Adrenal gland (tissue), 12 donors: Measurements from ENCODE around the gene INSYN2A. TPM values are rescaled to one million over a fixed set of nuclear protein-coding genes. Genes with fewer than 3 reads are reported as not detected.

ENCODE experiments used
- DNase-seq, 7 donors: peaks; one replicate each; pipeline ENCODE4 v3.0.0-alpha.2; 2019 to 2020
- H3K27ac ChIP-seq, 5 donors: fragments of 200-600 bp; sonication (generic) in 4 of 5; 1 replicate in 3 of 5; 2 replicates in 2 of 5; pipeline versions ENCODE4 v1.5.1 to v1.8.0; 2016 to 2020; ENCODE audit warnings: mild to moderate bottlenecking in 1 of 5
- H3K27me3 ChIP-seq: fragments of 200-600 bp; 2 replicates; pipeline ENCODE4 v1.8.0; 2021
- H3K36me3 ChIP-seq, 2 donors: fragments of 200-600 bp; replicated peaks in 1 of 2; 1 replicate in 1 of 2; 2 replicates in 1 of 2; pipeline versions ENCODE4 v1.5.1 to v1.8.0; 2018 to 2022
- H3K4me1 ChIP-seq, 2 donors: fragments of 200-600 bp; replicated peaks in 1 of 2; 1 replicate in 1 of 2; 2 replicates in 1 of 2; pipeline versions ENCODE4 v1.5.1 to v1.8.0; 2018 to 2021
- H3K4me3 ChIP-seq, 4 donors: fragments of 200-600 bp; sonication (generic) in 3 of 4; one replicate each; pipeline ENCODE4 v1.5.1; 2016 to 2018
- H3K9me3 ChIP-seq, 3 donors: fragments of 200-600 bp; sonication (generic) in 1 of 3; replicated peaks in 1 of 3; 1 replicate in 2 of 3; 2 replicates in 1 of 3; pipeline versions ENCODE4 v1.5.1 to v1.8.0; 2016 to 2021
- CTCF ChIP-seq, 6 experiments: fragments of 450-650 bp in 4 of 6; fragments of 200-600 bp in 2 of 6; sonication (generic) in 1 of 6; IDR thresholded peaks; 1 replicate in 5 of 6; 2 replicates in 1 of 6; pipeline versions ENCODE4 v1.5.1 to v1.8.0; 2016 to 2021; ENCODE audit warnings: antibody characterized with exemption in 6 of 6, mild to moderate bottlenecking in 2 of 6, moderate library complexity in 1 of 6
- POLR2A ChIP-seq, 2 donors: fragments of 450-650 bp; IDR thresholded peaks; one replicate each; pipeline ENCODE4 v1.6.1; 2017; ENCODE audit warnings: antibody characterized with exemption in 2 of 2, mild to moderate bottlenecking in 2 of 2, moderate library complexity in 1 of 2
- WGBS, 4 donors: extraction: QIAGEN DNeasy Blood & Tissue Kit in 2 of 4; methylation state at CpG; one replicate each; pipeline versions ENCODE4 v1.1.5 to v1.1.7; 2013 to 2017; 5-methylcytosine and 5-hydroxymethylcytosine counted together
- intact Hi-C, 2 donors: fragments of 100-400 bp; cut with DNase I; formaldehyde crosslinking; loops; one replicate each; pipeline versions ENCODE4 v1.14.1 to v1.15.0; 2022 to 2023
- polyA plus RNA-seq, 3 donors: library from polyadenylated mRNA; stranded (reverse); fragments of 200-250 nt in 2 of 3; fragments of 350-450 nt in 1 of 3; fragmentation: Illumina TruSeq in 1 of 3; extraction: RNeasy Lipid Tissue Mini Kit (QIAGEN cat#74804) in 1 of 3; gene quantifications; one replicate each; pipeline ENCODE4 v1.2.3, GENCODE V29; 2013 to 2014
- total RNA-seq, 9 donors: library from RNA; depleted of rRNA in 4 of 9; stranded (reverse); fragments of >200 nt in 4 of 9; fragments of 120-200 nt in 1 of 9; fragmentation: NEBNext Ultra II Directional in 1 of 9; extraction: Animal tissue kit (Norgen Biotek cat#: 25700) in 1 of 9; gene quantifications; one replicate each; pipeline versions ENCODE4 v1.1.0 to v1.2.4, GENCODE V29; 2013 to 2023
- donor health status: healthy with polysubstance abuse.
- donor health status: Bipolar disorder and iron deficiency.
- donor health status: DM: yes; HTN: yes; CAD: no.
- donor health status: DM: no; HTN: no; CAD: no.
- donor health status: DM: no; HTN: no; CAD: no.
- donor health status: DM: yes; HTN: yes; CAD: no.

The INSYN2A gene
- total and polyA plus RNA-seq, 12 donors: 0.07 to 0.08 TPM; not detected in 10

DNA sequence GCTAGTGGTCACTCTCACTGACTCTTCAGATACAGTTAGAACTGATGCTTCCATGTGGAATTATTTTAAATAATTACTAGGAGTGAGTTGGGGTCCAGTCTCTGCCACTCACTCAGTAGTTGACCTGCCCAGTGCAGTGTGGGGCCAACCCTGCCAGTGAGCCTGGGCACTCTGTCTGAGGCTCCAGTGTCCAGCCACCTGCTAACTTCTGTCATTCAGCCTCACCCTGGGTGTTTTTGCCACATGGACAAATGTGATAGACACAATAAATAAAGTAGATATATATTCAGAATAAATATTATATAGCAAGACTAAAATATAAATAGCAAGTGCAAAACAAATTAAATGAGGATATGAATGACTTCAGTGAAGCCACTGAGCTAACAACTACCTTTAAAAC is 7.2 kb downstream of the INSYN2A start:
- no peaks in the 10 kb centered on the region for H3K9me3 ChIP-seq
- no peaks in the 10 kb centered on the region for H3K4me1 ChIP-seq
- TF ChIP-seq POLR2A (IDR thresholded peaks at IDR 0.05): no peak
- TF ChIP-seq CTCF (IDR thresholded peaks at IDR 0.05): no peak
- peaks cover 6% of the 10 kb centered on the region for H3K27me3 ChIP-seq
- intact Hi-C loops: no loop called here
- DNase-seq: no peak
- no peak overlapping the region for H3K4me3 ChIP-seq
- H3K36me3 ChIP-seq: no peaks in the 10 kb centered on the region
- no peak overlapping the region for H3K27ac ChIP-seq

DNA sequence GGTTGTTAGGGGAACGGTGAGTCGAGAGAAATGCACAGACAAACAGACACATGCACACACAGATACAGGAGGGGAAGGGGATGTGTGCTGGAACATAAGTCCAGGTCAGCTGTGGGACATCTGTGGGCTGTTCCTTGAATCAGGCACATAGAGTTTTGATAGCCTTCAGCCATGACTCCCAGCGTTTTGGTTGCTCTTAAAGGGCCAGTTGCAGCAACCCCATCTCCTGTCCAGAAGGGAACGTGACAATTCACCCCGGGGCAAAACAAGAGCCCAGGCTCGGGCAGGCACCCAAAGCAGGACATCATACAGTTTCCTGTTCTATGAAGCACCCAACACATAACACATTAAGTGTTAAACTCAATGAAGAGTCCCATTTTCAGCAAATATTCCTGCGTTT is 9.6 kb downstream of the INSYN2A start:
- no peak for TF ChIP-seq POLR2A (IDR thresholded peaks at IDR 0.05)
- TF ChIP-seq CTCF (IDR thresholded peaks at IDR 0.05): no peak
- intact Hi-C loops: no loop called here
- WGBS, 4 donors: 74 to 80% (median 76%) methylated on average over 7 of the region's 7 CpGs

DNA sequence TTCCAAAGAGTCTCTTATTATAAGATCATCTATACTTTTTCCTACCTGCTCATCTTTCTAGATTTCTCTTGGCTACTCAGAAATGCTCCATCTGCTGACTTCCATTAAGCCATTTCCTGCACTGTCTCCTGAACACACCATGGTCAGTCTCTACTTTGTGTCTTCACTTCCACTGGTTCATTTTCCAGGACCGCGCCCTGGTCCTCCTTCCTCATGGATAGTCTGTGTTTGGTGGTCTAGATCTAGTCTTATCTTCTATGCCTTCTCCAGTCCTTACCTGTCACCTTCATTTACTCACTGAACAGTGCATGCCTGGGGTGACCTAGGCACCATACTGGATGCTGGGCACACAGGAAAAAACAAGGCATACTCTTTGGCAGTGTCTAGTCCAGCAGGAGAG is 11.8 kb downstream of the INSYN2A start:
- intact Hi-C loops: no loop called here
- Histone ChIP-seq H3K9me3 (no peaks in the 10 kb centered on the region), H3K36me3 (no peaks in the 10 kb centered on the region), H3K27me3 (no peaks in the 10 kb centered on the region), H3K4me3 (no peak overlapping the region), H3K4me1 (no peaks in the 10 kb centered on the region), H3K27ac (no peak overlapping the region)
- WGBS, 4 donors: 97 to 100% (median 98%) methylated on average over 2 of the region's 2 CpGs
- TF ChIP-seq POLR2A (IDR thresholded peaks at IDR 0.05): no peak
- no peak for TF ChIP-seq CTCF (IDR thresholded peaks at IDR 0.05)
- DNase-seq: no peak

More for the DNA sequence above, 9.6 kb downstream of the INSYN2A start:
- H3K27me3 ChIP-seq: no peaks in the 10 kb centered on the region
- H3K36me3 ChIP-seq: no peaks in the 10 kb centered on the region
- DNase-seq: no peak
- H3K9me3 ChIP-seq: no peaks in the 10 kb centered on the region
- H3K4me3 ChIP-seq: no peak overlapping the region
- no peaks in the 10 kb centered on the region for H3K4me1 ChIP-seq
- no peak overlapping the region for H3K27ac ChIP-seq

DNA sequence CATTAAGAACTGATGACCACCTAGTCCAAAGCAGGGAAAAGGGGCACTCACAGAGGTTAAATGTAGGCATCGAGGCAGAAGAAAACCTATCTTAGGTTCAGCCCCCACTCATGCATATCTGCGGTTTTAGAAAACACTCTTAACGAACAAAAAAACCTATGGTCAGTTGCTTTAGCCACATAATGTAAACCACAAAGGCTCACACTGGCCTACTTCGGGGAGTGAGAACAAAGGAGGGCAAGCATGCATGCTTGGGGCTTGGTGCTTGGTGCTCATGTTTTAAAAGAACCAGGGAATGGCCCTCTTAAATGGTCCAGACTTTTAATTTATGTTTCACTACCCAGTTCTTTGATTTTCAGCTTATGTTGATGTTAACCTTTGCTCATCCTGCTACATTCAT is 14.2 kb downstream of the INSYN2A start:
- no peak for DNase-seq
- intact Hi-C loops: no loop called here
- Histone ChIP-seq H3K27ac (no peak overlapping the region), H3K36me3 (no peaks in the 10 kb centered on the region), H3K27me3 (no peaks in the 10 kb centered on the region), H3K4me3 (no peak overlapping the region), H3K9me3 (no peaks in the 10 kb centered on the region), H3K4me1 (no peaks in the 10 kb centered on the region)
- no peak for TF ChIP-seq POLR2A (IDR thresholded peaks at IDR 0.05)
- TF ChIP-seq CTCF (IDR thresholded peaks at IDR 0.05): no peak
- 84 to 97% (median 94%) methylated on average over 4 of the region's 4 CpGs for WGBS, 4 donors
